IMR-90 (cell line): Measurements from ENCODE around the gene ADAP1. TPM values are rescaled to one million over a fixed set of nuclear protein-coding genes. Genes with fewer than 3 reads are reported as not detected.

ENCODE experiments used
- ATAC-seq: fragments of 200-7000 bp; cut with Tn5 transposase; 2 replicates; pipeline ENCODE4 v1.9.1; 2020; ENCODE audit warnings: low read depth, mild to moderate bottlenecking, moderate library complexity
- BruUV-seq: library from RNA; stranded (reverse); fragments of 400-500 nt; replicated peaks from 2 replicates; lab custom pipeline; 2021; lab: Mats Ljungman, UMichigan
- CTCF ChIA-PET: fragments of 300-600 bp; formaldehyde crosslinking; extraction: SDS; loops from one replicate; lab custom pipeline; 2021; ENCODE audit warnings: antibody characterized with exemption; lab: Yijun Ruan, JAX
- POLR2A ChIA-PET: fragments of 300-600 bp; sonication (Branson Sonifier 250); formaldehyde crosslinking; loops from one replicate; lab custom pipeline; 2022; ENCODE audit warnings: antibody characterized with exemption; ENCODE audit not compliant: unreplicated experiment; lab: Charles Lee
- DNase-seq: peaks from one replicate; pipeline ENCODE4 v3.0.0; 2013
- H2AFZ ChIP-seq: replicated peaks from 2 replicates; pipeline ENCODE3; 2013; ENCODE audit warnings: low read length, mild to moderate bottlenecking; ENCODE audit not compliant: poor library complexity
- H2AK5ac ChIP-seq: 2 replicates; pipeline ENCODE4 v1.6.1; 2013; ENCODE audit warnings: low read depth, low read length, inconsistent platforms
- H2AK9ac ChIP-seq: replicated peaks from 2 replicates; pipeline ENCODE3; 2013; ENCODE audit warnings: mild to moderate bottlenecking, low read depth, low read length, moderate library complexity; ENCODE audit not compliant: poor library complexity
- H2BK120ac ChIP-seq: 2 replicates; pipeline ENCODE4 v1.6.1; 2013; ENCODE audit warnings: low read depth, low read length, inconsistent platforms
- H2BK15ac ChIP-seq: 3 replicates; pipeline ENCODE4 v1.6.1; 2013; ENCODE audit warnings: low read depth, low read length, inconsistent platforms
- H2BK20ac ChIP-seq: 2 replicates; pipeline ENCODE4 v1.6.1; 2013; ENCODE audit warnings: low read depth, mild to moderate bottlenecking, inconsistent platforms, low read length, moderate library complexity
- H2BK5ac ChIP-seq: 2 replicates; pipeline ENCODE4 v1.6.1; 2013; ENCODE audit warnings: mild to moderate bottlenecking, low read depth, low read length, inconsistent platforms; ENCODE audit not compliant: poor library complexity, severe bottlenecking
- H3K14ac ChIP-seq: replicated peaks from 2 replicates; pipeline ENCODE4 v1.6.1; 2013; ENCODE audit warnings: low read depth, low read length, inconsistent platforms
- H3K18ac ChIP-seq: 2 replicates; pipeline ENCODE4 v1.6.1; 2013; ENCODE audit warnings: low read depth, low read length, control low read depth
- H3K23ac ChIP-seq: 2 replicates; pipeline ENCODE4 v1.6.1; 2013; ENCODE audit warnings: low read depth, low read length, inconsistent platforms
- H3K27ac ChIP-seq: 2 replicates; pipeline ENCODE4 v1.5.1; 2013; ENCODE audit warnings: mild to moderate bottlenecking, control low read depth, low read length; ENCODE audit not compliant: insufficient read depth
- H3K27me3 ChIP-seq: 2 replicates; pipeline ENCODE4 v1.6.1; 2013; ENCODE audit warnings: low read length; ENCODE audit not compliant: control insufficient read depth, insufficient read depth
- H3K36me3 ChIP-seq: 2 replicates; pipeline ENCODE4 v1.6.1; 2013; ENCODE audit warnings: low read length, mixed read lengths; ENCODE audit not compliant: control insufficient read depth, insufficient read depth
- H3K4ac ChIP-seq: 2 replicates; pipeline ENCODE4 v1.6.1; 2013; ENCODE audit warnings: low read depth, low read length, inconsistent platforms
- H3K4me1 ChIP-seq: 2 replicates; pipeline ENCODE4 v1.6.1; 2013; ENCODE audit warnings: low read length, mixed read lengths; ENCODE audit not compliant: control insufficient read depth, insufficient read depth
- H3K4me2 ChIP-seq: 2 replicates; pipeline ENCODE4 v1.6.1; 2013; ENCODE audit warnings: low read depth, mild to moderate bottlenecking, control low read depth, low read length, moderate library complexity
- H3K4me3 ChIP-seq: 2 replicates; pipeline ENCODE4 v1.5.1; 2013; ENCODE audit warnings: low read depth, mild to moderate bottlenecking, control low read depth, low read length, moderate library complexity; ENCODE audit not compliant: insufficient read depth
- H3K56ac ChIP-seq: 2 replicates; pipeline ENCODE4 v1.6.1; 2013; ENCODE audit warnings: low read length, inconsistent platforms; ENCODE audit not compliant: insufficient read depth; ENCODE audit errors: extremely low read depth
- H3K79me1 ChIP-seq, 2 experiments: 2 replicates each; pipeline ENCODE4 v1.6.1; 2013; ENCODE audit warnings: low read length in 2 of 2, inconsistent platforms in 1 of 2, low read depth in 1 of 2
- H3K9ac ChIP-seq: 2 replicates; pipeline ENCODE4 v1.6.1; 2013; ENCODE audit warnings: low read depth, low read length, control low read depth
- H3K9me1 ChIP-seq: 2 replicates; pipeline ENCODE4 v1.6.1; 2013; ENCODE audit warnings: low read length, inconsistent platforms; ENCODE audit not compliant: insufficient read depth
- H3K9me3 ChIP-seq: 2 replicates; pipeline ENCODE4 v1.6.1; 2013; ENCODE audit warnings: low read length; ENCODE audit not compliant: control insufficient read depth, insufficient read depth
- H4K20me1 ChIP-seq: 2 replicates; pipeline ENCODE4 v1.6.1; 2013; ENCODE audit warnings: low read length, inconsistent platforms; ENCODE audit not compliant: insufficient read depth
- H4K5ac ChIP-seq: 2 replicates; pipeline ENCODE4 v1.6.1; 2013; ENCODE audit warnings: mild to moderate bottlenecking, low read depth, low read length, control low read depth
- H4K8ac ChIP-seq, 2 experiments: 2 replicates each; pipeline ENCODE4 v1.6.1; 2013; ENCODE audit warnings: low read depth in 2 of 2, low read length in 2 of 2, control low read depth in 1 of 2, inconsistent platforms in 1 of 2
- H4K91ac ChIP-seq: 2 replicates; pipeline ENCODE4 v1.6.1; 2013; ENCODE audit warnings: low read depth, low read length, inconsistent platforms; ENCODE audit not compliant: insufficient read depth
- BHLHE40 ChIP-seq: fragments of 150-350 bp; IDR thresholded peaks from 2 replicates; pipeline ENCODE4 v1.6.1; 2016; ENCODE audit warnings: mild to moderate bottlenecking, low read depth, low read length
- CHD1 ChIP-seq: IDR thresholded peaks from 2 replicates; pipeline ENCODE4 v1.6.1; 2012; ENCODE audit warnings: low read depth, low read length, improper control_type of control experiment
- FOS ChIP-seq: fragments of 150-350 bp; IDR thresholded peaks from 2 replicates; pipeline ENCODE4 v1.6.1; 2016; ENCODE audit warnings: low read depth, low read length
- MAFK ChIP-seq: IDR thresholded peaks from 2 replicates; pipeline ENCODE4 v1.6.1; 2012; ENCODE audit warnings: low read depth, low read length, improper control_type of control experiment
- MAZ ChIP-seq: IDR thresholded peaks from 2 replicates; pipeline ENCODE4 v1.6.1; 2012; ENCODE audit warnings: low read depth, mild to moderate bottlenecking, low read length, improper control_type of control experiment, moderate library complexity, borderline replicate concordance
- MXI1 ChIP-seq: IDR thresholded peaks from 2 replicates; pipeline ENCODE4 v1.6.1; 2012; ENCODE audit warnings: low read depth, mild to moderate bottlenecking, low read length, moderate library complexity, borderline replicate concordance
- POLR2A ChIP-seq: IDR thresholded peaks from 2 replicates; pipeline ENCODE4 v1.6.1; 2012; ENCODE audit warnings: mild to moderate bottlenecking, low read depth, low read length
- RAD21 ChIP-seq: IDR thresholded peaks from 2 replicates; pipeline ENCODE4 v1.6.1; 2012; ENCODE audit warnings: low read length, improper control_type of control experiment
- RCOR1 ChIP-seq: IDR thresholded peaks from 2 replicates; pipeline ENCODE4 v1.6.1; 2012; ENCODE audit warnings: mild to moderate bottlenecking, low read length, improper control_type of control experiment; ENCODE audit not compliant: insufficient replicate concordance
- RFX5 ChIP-seq: IDR thresholded peaks from 2 replicates; pipeline ENCODE4 v1.8.0; 2012; ENCODE audit warnings: low read depth, mild to moderate bottlenecking, low read length, moderate library complexity
- SMC3 ChIP-seq: fragments of 150-350 bp; IDR thresholded peaks from 2 replicates; pipeline ENCODE4 v1.6.1; 2016; ENCODE audit warnings: low read depth, mild to moderate bottlenecking, antibody characterized with exemption, low read length, moderate library complexity
- WGBS, 2 experiments: methylation state at CpG; one replicate each; pipeline versions ENCODE4 v1.1.5 to v1.1.7; 2013; ENCODE audit warnings: missing lambda C conversion rate in 2 of 2; ENCODE audit not compliant: insufficient read length in 1 of 2; ENCODE audit errors: extremely low coverage in 2 of 2; 5-methylcytosine and 5-hydroxymethylcytosine counted together
- dilution Hi-C: fragments of 300-500 bp; cut with HindIII; formaldehyde crosslinking; loops from one replicate; pipeline ENCODE4 v1.14.3; 2018; ENCODE audit warnings: low sequenced_read_pairs; ENCODE audit not compliant: unreplicated experiment
- in situ Hi-C: fragments of 300-500 bp; cut with MboI; formaldehyde crosslinking; loops from 3 replicates; pipeline ENCODE4 v1.14.3; 2019; ENCODE audit warnings: low sequenced_read_pairs, inconsistent platforms, mixed read lengths
- intact Hi-C: fragments of 100-400 bp; cut with micrococcal nuclease; formaldehyde crosslinking; loops from 2 replicates; pipeline ENCODE4 v1.10.0; 2022
- polyA plus RNA-seq, 3 experiments: library from polyadenylated mRNA; depleted of rRNA; stranded (reverse); fragments of >200 nt; gene quantifications; 2 replicates each; pipeline ENCODE4 v1.2.3, GENCODE V29; 2012; ENCODE audit warnings: low replicate concordance in 1 of 3
- total RNA-seq: library from RNA; depleted of rRNA; stranded (reverse); fragments of >200 nt; gene quantifications from 2 replicates; pipeline ENCODE4 v1.2.3, GENCODE V29; 2012
- TF ChIP-seq, protein P1 (sequence below): fragments of 150-350 bp; IDR thresholded peaks from 2 replicates; pipeline ENCODE4 v1.6.1; 2017; ENCODE audit warnings: mild to moderate bottlenecking, antibody characterized with exemption, low read length, low read depth
- TF ChIP-seq, protein P2 (sequence below): fragments of 150-350 bp; IDR thresholded peaks from 2 replicates; pipeline ENCODE4 v1.6.1; 2016; ENCODE audit warnings: low read depth, mild to moderate bottlenecking, low read length, moderate library complexity, borderline replicate concordance

ADAP1 gene
- total and polyA plus RNA-seq, 2 of the 4 experiments (the other 2 are of a cell fraction) = 1.4 to 2.0 TPM

DNA sequence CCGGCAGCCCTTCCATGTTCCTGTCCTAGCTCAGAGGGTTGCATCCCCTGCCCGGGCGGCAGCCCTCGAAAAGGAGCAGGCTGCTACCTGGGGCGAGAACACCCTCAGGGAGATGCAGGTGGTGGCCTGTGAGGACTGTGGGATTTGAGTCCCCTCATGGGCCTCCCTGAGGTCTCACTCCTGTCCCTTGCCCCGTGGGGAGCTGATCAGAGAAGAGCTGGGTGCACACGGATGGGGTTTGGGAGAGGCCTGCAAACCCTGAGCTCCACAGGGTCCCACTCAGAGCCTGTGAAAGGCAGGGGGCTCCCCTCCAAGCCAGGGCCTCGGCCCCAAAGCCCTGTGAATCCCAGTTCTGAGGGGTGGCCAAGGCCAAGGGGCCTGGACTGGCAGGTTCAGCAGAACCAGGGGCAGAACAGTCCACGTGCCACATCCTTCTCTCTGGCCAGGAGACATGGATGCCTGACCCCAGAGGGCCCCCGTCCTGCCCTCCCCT, 28.1 kb upstream of the ADAP1 start:
- POLR2A ChIA-PET = no interaction called here
- no peaks in the 10 kb centered on the region; the same call in 1 of the 2 replicates for H3K27me3 ChIP-seq
- no peak overlapping the region for H3K9ac ChIP-seq
- intact Hi-C loops (no loop called here), in situ Hi-C loops (no loop called here), dilution Hi-C loops (no loop called here)
- no peak overlapping the region for H3K4me3 ChIP-seq
- H3K56ac ChIP-seq = no peak overlapping the region
- H4K5ac ChIP-seq = no peak overlapping the region
- H3K9me3 ChIP-seq = no peaks in the 10 kb centered on the region
- H3K36me3 ChIP-seq = no peaks in the 10 kb centered on the region
- no peak overlapping the region for H4K8ac ChIP-seq
- H3K4ac ChIP-seq = no peak overlapping the region
- H2AK9ac ChIP-seq = no peak overlapping the region
- no peak overlapping the region for H4K91ac ChIP-seq
- H3K18ac ChIP-seq = no peak overlapping the region
- no peak overlapping the region for H3K4me2 ChIP-seq
- H2AK5ac ChIP-seq = no peak overlapping the region
- H3K79me1 ChIP-seq = no peaks in the 10 kb centered on the region
- TF ChIP-seq RCOR1 (no peak), FOS (no peak), RAD21 (no peak), SMC3 (no peak), CHD1 (no peak), MXI1 (no peak), MAZ (no peak), MAFK (no peak), RFX5 (no peak), BHLHE40 (no peak), POLR2A (no peak)
- TF ChIP-seq, protein P1, sequence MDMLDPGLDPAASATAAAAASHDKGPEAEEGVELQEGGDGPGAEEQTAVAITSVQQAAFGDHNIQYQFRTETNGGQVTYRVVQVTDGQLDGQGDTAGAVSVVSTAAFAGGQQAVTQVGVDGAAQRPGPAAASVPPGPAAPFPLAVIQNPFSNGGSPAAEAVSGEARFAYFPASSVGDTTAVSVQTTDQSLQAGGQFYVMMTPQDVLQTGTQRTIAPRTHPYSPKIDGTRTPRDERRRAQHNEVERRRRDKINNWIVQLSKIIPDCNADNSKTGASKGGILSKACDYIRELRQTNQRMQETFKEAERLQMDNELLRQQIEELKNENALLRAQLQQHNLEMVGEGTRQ = no peak
- TF ChIP-seq, protein P2, sequence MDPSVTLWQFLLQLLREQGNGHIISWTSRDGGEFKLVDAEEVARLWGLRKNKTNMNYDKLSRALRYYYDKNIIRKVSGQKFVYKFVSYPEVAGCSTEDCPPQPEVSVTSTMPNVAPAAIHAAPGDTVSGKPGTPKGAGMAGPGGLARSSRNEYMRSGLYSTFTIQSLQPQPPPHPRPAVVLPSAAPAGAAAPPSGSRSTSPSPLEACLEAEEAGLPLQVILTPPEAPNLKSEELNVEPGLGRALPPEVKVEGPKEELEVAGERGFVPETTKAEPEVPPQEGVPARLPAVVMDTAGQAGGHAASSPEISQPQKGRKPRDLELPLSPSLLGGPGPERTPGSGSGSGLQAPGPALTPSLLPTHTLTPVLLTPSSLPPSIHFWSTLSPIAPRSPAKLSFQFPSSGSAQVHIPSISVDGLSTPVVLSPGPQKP = no peak
- H2BK20ac ChIP-seq = no peak overlapping the region
- H3K9me1 ChIP-seq = no peaks in the 10 kb centered on the region
- H4K20me1 ChIP-seq = no peaks in the 10 kb centered on the region
- ATAC-seq (no peak), DNase-seq (no peak)
- WGBS, 2 experiments = 63% methylated on average over 2 of the region's 10 CpGs; no CpG with 5 or more reads in 1 of the 2 experiments
- no peak overlapping the region for H2BK120ac ChIP-seq
- no TSS peak for BruUV-seq
- CTCF ChIA-PET = no interaction called here
- H2BK5ac ChIP-seq = no peak overlapping the region
- no peak overlapping the region for H2AFZ ChIP-seq
- no peak overlapping the region for H3K23ac ChIP-seq
- no peak overlapping the region for H3K27ac ChIP-seq
- H3K14ac ChIP-seq = no peak overlapping the region
- H3K4me1 ChIP-seq = no peaks in the 10 kb centered on the region; the same call in 1 of the 2 replicates
- H2BK15ac ChIP-seq = no peak overlapping the region
